KMS-11 (cell line): Measurements from ENCODE around the gene ELOA.

ENCODE experiments used
- H2AFZ ChIP-seq: fragments of 200-600 bp; sonication (generic); 2 replicates; pipeline ENCODE4 v1.6.1; 2016; ENCODE audit warnings: antibody characterized with exemption, mixed run types, low read depth
- H3K27ac ChIP-seq: fragments of 200-600 bp; sonication (generic); 2 replicates; pipeline ENCODE4 v1.6.1; 2016; ENCODE audit warnings: mild to moderate bottlenecking, mixed run types
- H3K27me3 ChIP-seq: fragments of 200-600 bp; sonication (generic); 2 replicates; pipeline ENCODE4 v1.6.1; 2017; ENCODE audit warnings: mild to moderate bottlenecking, low read depth, mixed run types, moderate library complexity; ENCODE audit not compliant: insufficient read depth
- H3K36me3 ChIP-seq: fragments of 200-600 bp; sonication (generic); 2 replicates; pipeline ENCODE4 v1.6.1; 2017; ENCODE audit warnings: mild to moderate bottlenecking, mixed run types; ENCODE audit not compliant: insufficient read depth
- H3K4me1 ChIP-seq: fragments of 200-600 bp; sonication (generic); 2 replicates; pipeline ENCODE4 v1.6.1; 2016; ENCODE audit warnings: mild to moderate bottlenecking, low read depth, mixed run types; ENCODE audit not compliant: poor library complexity, severe bottlenecking
- H3K4me2 ChIP-seq: fragments of 200-600 bp; sonication (generic); 2 replicates; pipeline ENCODE4 v1.7.0; 2016; ENCODE audit warnings: mild to moderate bottlenecking, mixed run types
- H3K4me3 ChIP-seq: fragments of 200-600 bp; sonication (generic); IDR thresholded peaks from 2 replicates; pipeline ENCODE4 v1.6.1; 2017; ENCODE audit warnings: low read depth, low read length, mixed read lengths; ENCODE audit not compliant: insufficient read depth
- H3K79me2 ChIP-seq: fragments of 200-600 bp; sonication (generic); 2 replicates; pipeline ENCODE4 v1.6.1; 2016; ENCODE audit warnings: low read depth, mixed run types; ENCODE audit not compliant: insufficient read depth
- H3K9ac ChIP-seq: fragments of 200-600 bp; sonication (generic); 2 replicates; pipeline ENCODE4 v1.6.1; 2016; ENCODE audit warnings: mild to moderate bottlenecking, mixed run types
- H4K20me1 ChIP-seq: fragments of 200-600 bp; sonication (generic); 2 replicates; pipeline ENCODE4 v1.6.1; 2016; ENCODE audit warnings: mild to moderate bottlenecking, mixed run types; ENCODE audit not compliant: insufficient read depth
- CTCF ChIP-seq: fragments of 200-600 bp; sonication (generic); conservative IDR thresholded peaks from 2 replicates; pipeline ENCODE4 v1.6.1; 2017; ENCODE audit warnings: low read depth, mild to moderate bottlenecking, antibody characterized with exemption, low read length, moderate library complexity, mixed read lengths

Gene ELOA

GRCh38 chr1:23799255-23799569, 55.9 kb downstream of the ELOA start:
- no peak overlapping the region for H3K4me3 ChIP-seq
- no peak overlapping the region for H3K27ac ChIP-seq
- peaks cover 11% of the 10 kb centered on the region for H3K4me1 ChIP-seq
- no peaks in the 10 kb centered on the region for H4K20me1 ChIP-seq
- no peak overlapping the region for H2AFZ ChIP-seq
- no peak overlapping the region for H3K9ac ChIP-seq
- TF ChIP-seq CTCF, result no peak
- H3K27me3 ChIP-seq, result no peaks in the 10 kb centered on the region
- H3K79me2 ChIP-seq, result no peaks in the 10 kb centered on the region
- H3K4me2 ChIP-seq, result peak overlapping the region; percentile 84; the same call in 1 of the 2 replicates
- no peaks in the 10 kb centered on the region for H3K36me3 ChIP-seq

GRCh38 chr1:23799570-23800399, 56.5 kb downstream of the ELOA start:
- peak overlapping the region; percentile 86 for H2AFZ ChIP-seq
- H4K20me1 ChIP-seq, result no peaks in the 10 kb centered on the region
- peaks cover 16% of the 10 kb centered on the region for H3K4me1 ChIP-seq
- no peaks in the 10 kb centered on the region for H3K79me2 ChIP-seq
- H3K36me3 ChIP-seq, result no peaks in the 10 kb centered on the region
- TF ChIP-seq CTCF, result no peak
- H3K27me3 ChIP-seq, result no peaks in the 10 kb centered on the region
- peak overlapping the region; percentile 84 for H3K4me2 ChIP-seq
- H3K9ac ChIP-seq, result peak overlapping the region; percentile 67; the same call in 1 of the 2 replicates
- no peak overlapping the region for H3K27ac ChIP-seq
- H3K4me3 ChIP-seq, result no peak overlapping the region

GRCh38 chr1:23800400-23801337, 57.4 kb downstream of the ELOA start, which contains the start of gene GALE:
Gene GALE, minus strand, starts transcription at chr1:23800754. Its CDS starts 1,747 bp downstream, at chr1:23799007.
- H2AFZ ChIP-seq, result peak within 1 kb of the TSS; percentile 86
- H3K79me2 ChIP-seq, result no peaks in the 10 kb centered on the region
- peak within 1 kb of the TSS; percentile 67; the same call in 1 of the 2 replicates for H3K9ac ChIP-seq
- no peak within 1 kb of the TSS for H3K4me3 ChIP-seq
- 0 out of 2 replicates have a peak within 1 kb of the TSS, but pooled peaks have one; percentile 10 for H3K27ac ChIP-seq
- TF ChIP-seq CTCF, result no peak
- no peaks in the 10 kb centered on the region for H3K27me3 ChIP-seq
- H4K20me1 ChIP-seq, result no peaks in the 10 kb centered on the region
- H3K36me3 ChIP-seq, result no peaks in the 10 kb centered on the region
- peak within 1 kb of the TSS; percentile 96 for H3K4me2 ChIP-seq
- peaks cover 21% of the 10 kb centered on the region for H3K4me1 ChIP-seq

GRCh38 chr1:23801338-23801748, 58.1 kb downstream of the ELOA start:
- Histone ChIP-seq H3K4me1 (peaks cover 21% of the 10 kb centered on the region), H2AFZ (peak overlapping the region; percentile 86), H4K20me1 (no peaks in the 10 kb centered on the region), H3K9ac (peak overlapping the region; percentile 67; the same call in 1 of the 2 replicates), H3K4me2 (peak overlapping the region; percentile 96), H3K27ac (no peak overlapping the region), H3K4me3 (no peak overlapping the region), H3K36me3 (no peaks in the 10 kb centered on the region), H3K79me2 (no peaks in the 10 kb centered on the region), H3K27me3 (no peaks in the 10 kb centered on the region)
- no peak for TF ChIP-seq CTCF
